ENCODE data around the gene FRMD3.

The FRMD3 gene

GRCh38 chr9:83403527-83404238 is 134.5 kb downstream of the FRMD3 start:
- Histone ChIP-seq H3K4me3 (ENCODE audit: low read length) (no peak overlapping the region), H3K36me3 (ENCODE audit: control insufficient read depth, insufficient read depth, low read length) (no peaks in the 10 kb centered on the region), H3K9me3 (ENCODE audit: control insufficient read depth, low read length) (no peaks in the 10 kb centered on the region), H3K27me3 (ENCODE audit: control insufficient read depth, insufficient read depth, low read length) (peaks cover 4% of the 10 kb centered on the region), H3K9ac (ENCODE audit: low read length) (no peak overlapping the region), H3K4me1 (ENCODE audit: control insufficient read depth, insufficient read depth, low read length) (peaks cover 5% of the 10 kb centered on the region)

DNA sequence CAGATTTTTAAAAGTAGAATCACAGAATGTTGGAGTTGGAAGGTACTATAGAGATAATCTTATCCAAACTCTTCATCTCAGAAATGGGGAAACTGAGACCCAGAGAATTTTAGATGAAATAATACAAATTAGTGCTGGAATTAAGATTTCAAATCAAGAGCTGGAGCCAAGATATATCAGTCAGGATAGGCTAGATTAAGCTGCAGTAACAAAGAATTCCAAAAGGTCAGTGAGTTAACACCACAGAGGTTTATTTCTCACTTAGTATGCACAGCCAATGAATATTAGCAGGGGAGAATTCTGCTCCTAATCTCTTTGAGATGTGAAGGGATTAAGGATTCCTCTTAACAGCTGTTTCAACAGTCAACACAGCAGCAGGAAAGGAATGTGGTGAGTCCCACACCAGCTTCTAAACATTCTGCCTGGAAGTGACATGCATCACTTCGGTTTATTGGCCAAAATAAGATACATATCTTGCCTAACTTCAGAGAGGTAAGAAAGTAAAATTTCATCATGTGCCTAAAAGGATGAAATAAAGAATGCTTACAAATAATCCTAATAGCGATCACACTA is 136.8 kb downstream of the FRMD3 start:
- H3K4me3 ChIP-seq (ENCODE audit: low read length), result no peak overlapping the region
- H3K9ac ChIP-seq (ENCODE audit: low read length), result no peak overlapping the region

DNA sequence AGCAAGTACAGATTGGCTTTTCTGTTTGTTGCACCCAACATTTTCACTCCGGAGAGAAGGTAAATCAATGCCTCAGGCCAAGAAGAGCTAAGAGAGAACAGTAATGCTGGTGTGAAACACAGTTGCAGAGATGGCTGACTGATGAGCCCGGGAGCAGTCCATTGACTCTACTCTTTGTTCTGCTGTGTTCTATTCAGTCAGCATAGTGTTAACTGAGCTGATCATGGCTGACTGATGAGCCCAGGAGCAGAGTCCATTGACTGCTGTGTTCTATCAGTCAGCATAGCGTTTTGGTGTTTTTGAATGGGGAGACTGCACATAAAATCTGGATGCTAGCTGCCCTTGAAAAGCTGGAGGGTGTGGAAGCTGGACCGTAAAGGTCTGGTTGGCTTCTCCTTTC is 141.4 kb downstream of the FRMD3 start:
- Histone ChIP-seq H3K27me3 (ENCODE audit: control insufficient read depth, insufficient read depth, low read length) (peaks cover 14% of the 10 kb centered on the region), H3K9ac (ENCODE audit: low read length) (no peak overlapping the region), H3K4me3 (ENCODE audit: low read length) (no peak overlapping the region), H3K36me3 (ENCODE audit: control insufficient read depth, insufficient read depth, low read length) (no peaks in the 10 kb centered on the region), H3K9me3 (ENCODE audit: control insufficient read depth, low read length) (no peaks in the 10 kb centered on the region), H3K4me1 (ENCODE audit: control insufficient read depth, insufficient read depth, low read length) (no peaks in the 10 kb centered on the region)

More for the DNA sequence above, 136.8 kb downstream of the FRMD3 start:
- Histone ChIP-seq H3K9me3 (ENCODE audit: control insufficient read depth, low read length) (no peaks in the 10 kb centered on the region), H3K36me3 (ENCODE audit: control insufficient read depth, insufficient read depth, low read length) (no peaks in the 10 kb centered on the region), H3K27me3 (ENCODE audit: control insufficient read depth, insufficient read depth, low read length) (peaks cover 14% of the 10 kb centered on the region), H3K4me1 (ENCODE audit: control insufficient read depth, insufficient read depth, low read length) (peaks cover 5% of the 10 kb centered on the region)

- no peaks in the 10 kb centered on the region for H3K4me1 ChIP-seq (ENCODE audit: control insufficient read depth, insufficient read depth, low read length)
- no peak overlapping the region for H3K9ac ChIP-seq (ENCODE audit: low read length)
- no peak overlapping the region for H3K4me3 ChIP-seq (ENCODE audit: low read length)
- no peaks in the 10 kb centered on the region for H3K36me3 ChIP-seq (ENCODE audit: control insufficient read depth, insufficient read depth, low read length)
- H3K27me3 ChIP-seq (ENCODE audit: control insufficient read depth, insufficient read depth, low read length), result peaks cover 11% of the 10 kb centered on the region
- no peaks in the 10 kb centered on the region for H3K9me3 ChIP-seq (ENCODE audit: control insufficient read depth, low read length)
Observed at GRCh38 chr9:83396342-83396741, 141.9 kb downstream of the FRMD3 start.

DNA sequence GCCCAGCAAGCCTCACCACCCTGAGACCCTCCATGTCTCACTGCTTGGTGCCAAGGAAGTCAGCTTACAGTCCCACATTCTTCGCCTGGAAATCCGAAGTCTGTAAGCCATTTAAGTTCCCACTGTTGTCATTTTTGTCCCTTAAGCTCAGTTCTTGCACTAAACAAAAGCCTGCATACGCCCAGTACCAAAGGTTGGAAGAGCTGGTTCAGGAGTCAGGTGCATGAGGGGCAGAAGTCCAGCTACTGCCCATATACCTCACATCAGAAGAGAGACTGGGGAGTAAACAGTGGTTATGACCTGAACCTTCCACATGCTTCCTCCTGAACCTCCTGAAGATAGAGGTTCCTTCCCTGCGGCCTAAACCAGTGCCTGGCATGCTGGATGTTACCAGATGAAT is 146.0 kb downstream of the FRMD3 start:
- no peaks in the 10 kb centered on the region for H3K36me3 ChIP-seq (ENCODE audit: control insufficient read depth, insufficient read depth, low read length)
- H3K27me3 ChIP-seq (ENCODE audit: control insufficient read depth, insufficient read depth, low read length), result peaks cover 7% of the 10 kb centered on the region
- H3K4me3 ChIP-seq (ENCODE audit: low read length), result no peak overlapping the region
- H3K4me1 ChIP-seq (ENCODE audit: control insufficient read depth, insufficient read depth, low read length), result no peaks in the 10 kb centered on the region
- no peaks in the 10 kb centered on the region for H3K9me3 ChIP-seq (ENCODE audit: control insufficient read depth, low read length)
- no peak overlapping the region for H3K9ac ChIP-seq (ENCODE audit: low read length)

DNA sequence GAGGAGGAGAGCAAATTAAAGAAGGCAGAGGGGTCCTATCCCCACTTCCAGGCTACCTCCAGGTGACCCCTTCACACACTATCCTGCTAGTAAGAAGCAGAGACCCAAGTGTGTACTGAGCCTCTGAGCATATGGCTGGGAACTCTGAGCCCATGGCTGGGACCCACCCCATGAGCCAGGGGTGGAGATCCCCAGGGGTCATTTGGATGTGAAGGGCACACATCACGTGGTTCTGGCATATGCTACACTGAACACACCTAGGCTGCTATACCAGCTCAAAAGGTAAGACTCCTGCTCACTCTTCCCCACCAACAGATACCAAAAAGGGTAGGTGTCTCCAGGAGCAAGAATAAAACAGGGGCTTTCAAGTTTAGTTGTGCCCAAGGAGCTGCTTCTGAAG is 149.9 kb downstream of the FRMD3 start:
- no peaks in the 10 kb centered on the region for H3K36me3 ChIP-seq (ENCODE audit: control insufficient read depth, insufficient read depth, low read length)
- H3K9ac ChIP-seq (ENCODE audit: low read length), result no peak overlapping the region
- no peaks in the 10 kb centered on the region for H3K27me3 ChIP-seq (ENCODE audit: control insufficient read depth, insufficient read depth, low read length)
- H3K4me3 ChIP-seq (ENCODE audit: low read length), result no peak overlapping the region
- H3K9me3 ChIP-seq (ENCODE audit: control insufficient read depth, low read length), result no peaks in the 10 kb centered on the region
- H3K4me1 ChIP-seq (ENCODE audit: control insufficient read depth, insufficient read depth, low read length), result no peaks in the 10 kb centered on the region

DNA sequence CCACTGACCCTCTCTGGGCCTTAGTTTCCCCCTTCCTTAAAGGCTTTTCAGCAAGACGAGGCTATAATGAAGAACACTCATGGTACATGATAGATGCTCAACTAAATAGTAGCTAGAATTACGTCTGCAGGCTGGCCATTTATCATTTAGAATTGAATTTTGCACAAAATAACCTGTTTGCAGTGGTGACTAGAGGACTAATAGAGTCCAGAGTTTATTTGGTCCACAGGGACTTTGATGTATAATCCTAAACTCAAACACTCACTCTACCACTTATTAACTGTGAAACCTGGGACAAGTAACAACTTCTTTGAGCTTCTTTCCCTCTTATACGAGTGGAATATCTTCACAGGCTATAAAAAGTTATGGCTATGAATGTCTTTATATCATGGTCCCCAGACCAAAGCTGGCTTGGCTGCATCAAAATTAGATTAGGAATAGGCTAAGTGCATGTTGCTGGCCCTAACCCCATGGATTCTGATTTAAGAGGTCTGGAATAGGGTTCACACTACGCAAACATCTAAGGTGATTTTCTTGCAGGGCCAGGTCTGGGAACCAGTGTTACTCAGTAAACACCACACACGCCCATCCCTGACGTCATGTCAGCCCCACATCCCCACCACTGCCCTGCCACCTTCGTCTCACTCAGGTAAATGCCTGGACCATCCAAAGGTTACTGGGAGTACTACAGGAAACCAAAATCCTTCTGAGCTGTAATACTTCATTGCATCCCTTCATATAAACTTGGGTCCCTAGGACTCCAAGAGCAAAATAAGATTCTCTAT is 150.6 kb downstream of the FRMD3 start:
- H3K36me3 ChIP-seq (ENCODE audit: control insufficient read depth, insufficient read depth, low read length), result no peaks in the 10 kb centered on the region
- no peaks in the 10 kb centered on the region for H3K4me1 ChIP-seq (ENCODE audit: control insufficient read depth, insufficient read depth, low read length)
- no peaks in the 10 kb centered on the region for H3K9me3 ChIP-seq (ENCODE audit: control insufficient read depth, low read length)
- no peak overlapping the region for H3K4me3 ChIP-seq (ENCODE audit: low read length)
- no peak overlapping the region for H3K9ac ChIP-seq (ENCODE audit: low read length)
- H3K27me3 ChIP-seq (ENCODE audit: control insufficient read depth, insufficient read depth, low read length), result no peaks in the 10 kb centered on the region

DNA sequence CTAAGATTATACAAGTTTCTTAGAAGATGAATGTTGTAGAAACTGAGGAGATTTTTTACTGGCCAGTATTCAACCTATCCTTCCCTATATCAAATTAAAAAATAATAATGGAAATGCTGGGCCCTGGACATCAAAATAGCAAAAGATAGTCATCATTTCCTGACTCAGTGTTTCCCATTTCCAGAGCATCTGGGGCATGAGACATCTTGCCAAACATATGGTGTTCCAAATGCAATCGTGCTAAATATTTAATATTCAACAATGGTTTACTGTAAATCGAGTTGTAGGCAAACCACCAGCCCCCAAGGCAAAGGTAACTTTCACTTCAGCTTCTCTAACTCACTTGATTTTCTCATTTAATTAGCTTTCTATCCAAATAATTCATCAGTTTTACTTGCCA is 152.9 kb downstream of the FRMD3 start:
- Histone ChIP-seq H3K4me1 (ENCODE audit: control insufficient read depth, insufficient read depth, low read length) (no peaks in the 10 kb centered on the region), H3K36me3 (ENCODE audit: control insufficient read depth, insufficient read depth, low read length) (no peaks in the 10 kb centered on the region), H3K27me3 (ENCODE audit: control insufficient read depth, insufficient read depth, low read length) (no peaks in the 10 kb centered on the region), H3K9ac (ENCODE audit: low read length) (no peak overlapping the region), H3K4me3 (ENCODE audit: low read length) (no peak overlapping the region), H3K9me3 (ENCODE audit: control insufficient read depth, low read length) (no peaks in the 10 kb centered on the region)

DNA sequence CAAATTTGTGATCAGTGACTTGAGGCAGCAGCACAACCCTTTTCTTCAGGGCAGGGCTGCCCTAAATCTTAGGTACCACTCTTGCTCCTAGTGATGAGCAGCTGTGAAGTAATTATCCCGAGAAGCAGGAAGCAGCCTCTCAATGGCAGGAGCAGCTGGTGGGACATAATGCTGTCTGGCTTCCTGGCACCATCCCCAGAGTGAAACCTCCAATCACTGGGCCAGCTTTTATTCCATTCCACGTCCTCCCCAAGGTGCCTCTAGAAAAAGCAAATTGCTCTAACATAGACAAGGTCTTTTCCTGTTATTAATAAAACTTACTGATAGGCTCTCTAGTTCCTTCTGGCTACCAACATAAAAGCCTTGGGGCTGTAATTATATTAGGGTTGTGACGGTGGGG is 154.0 kb downstream of the FRMD3 start:
- Histone ChIP-seq H3K27me3 (ENCODE audit: control insufficient read depth, insufficient read depth, low read length) (no peaks in the 10 kb centered on the region), H3K9ac (ENCODE audit: low read length) (no peak overlapping the region), H3K4me1 (ENCODE audit: control insufficient read depth, insufficient read depth, low read length) (no peaks in the 10 kb centered on the region), H3K4me3 (ENCODE audit: low read length) (no peak overlapping the region), H3K9me3 (ENCODE audit: control insufficient read depth, low read length) (no peaks in the 10 kb centered on the region), H3K36me3 (ENCODE audit: control insufficient read depth, insufficient read depth, low read length) (no peaks in the 10 kb centered on the region)

DNA sequence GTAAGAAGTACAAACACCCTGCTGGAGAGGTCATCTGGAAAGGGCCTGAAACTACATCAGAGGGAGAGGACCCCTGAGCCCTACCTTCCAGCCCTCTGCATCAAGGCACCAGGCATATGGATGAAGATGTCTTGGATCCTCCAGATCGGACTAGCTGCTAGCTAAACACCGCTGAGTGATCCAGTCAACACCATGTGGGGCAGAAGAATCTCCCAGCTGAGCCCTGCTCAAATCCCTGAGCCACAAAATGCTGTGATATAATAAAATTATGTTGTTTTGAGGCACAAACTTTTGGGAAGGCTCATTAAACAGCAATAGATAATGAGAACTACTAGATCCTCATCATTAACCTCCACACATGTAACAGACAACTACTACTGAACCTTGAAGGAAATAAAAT is 155.2 kb downstream of the FRMD3 start:
- Histone ChIP-seq H3K9me3 (ENCODE audit: control insufficient read depth, low read length) (no peaks in the 10 kb centered on the region), H3K27me3 (ENCODE audit: control insufficient read depth, insufficient read depth, low read length) (no peaks in the 10 kb centered on the region), H3K4me1 (ENCODE audit: control insufficient read depth, insufficient read depth, low read length) (no peaks in the 10 kb centered on the region), H3K4me3 (ENCODE audit: low read length) (no peak overlapping the region), H3K9ac (ENCODE audit: low read length) (no peak overlapping the region), H3K36me3 (ENCODE audit: control insufficient read depth, insufficient read depth, low read length) (no peaks in the 10 kb centered on the region)

DNA sequence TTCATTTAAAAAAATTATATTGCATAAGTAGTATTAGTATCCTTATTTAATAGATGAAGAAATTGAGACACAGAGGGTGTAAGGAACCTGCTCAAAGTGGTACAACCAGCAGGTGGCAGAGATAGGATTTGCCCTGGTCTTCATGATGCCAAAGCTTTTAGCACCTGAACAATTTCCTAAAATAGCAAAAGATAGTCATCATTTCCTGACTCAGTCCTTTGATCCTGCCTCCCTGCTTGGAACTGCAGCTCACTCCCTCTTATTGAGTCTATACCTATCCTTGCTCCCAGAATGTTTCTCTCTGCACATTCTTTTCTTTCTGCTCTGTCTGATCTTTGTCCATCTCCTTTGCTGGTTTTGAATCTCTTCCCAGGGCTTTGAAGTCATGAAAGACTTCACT is 155.8 kb downstream of the FRMD3 start:
- H3K4me3 ChIP-seq (ENCODE audit: low read length), result no peak overlapping the region
- no peaks in the 10 kb centered on the region for H3K27me3 ChIP-seq (ENCODE audit: control insufficient read depth, insufficient read depth, low read length)
- H3K4me1 ChIP-seq (ENCODE audit: control insufficient read depth, insufficient read depth, low read length), result no peaks in the 10 kb centered on the region
- no peak overlapping the region for H3K9ac ChIP-seq (ENCODE audit: low read length)
- H3K36me3 ChIP-seq (ENCODE audit: control insufficient read depth, insufficient read depth, low read length), result no peaks in the 10 kb centered on the region
- no peaks in the 10 kb centered on the region for H3K9me3 ChIP-seq (ENCODE audit: control insufficient read depth, low read length)

DNA sequence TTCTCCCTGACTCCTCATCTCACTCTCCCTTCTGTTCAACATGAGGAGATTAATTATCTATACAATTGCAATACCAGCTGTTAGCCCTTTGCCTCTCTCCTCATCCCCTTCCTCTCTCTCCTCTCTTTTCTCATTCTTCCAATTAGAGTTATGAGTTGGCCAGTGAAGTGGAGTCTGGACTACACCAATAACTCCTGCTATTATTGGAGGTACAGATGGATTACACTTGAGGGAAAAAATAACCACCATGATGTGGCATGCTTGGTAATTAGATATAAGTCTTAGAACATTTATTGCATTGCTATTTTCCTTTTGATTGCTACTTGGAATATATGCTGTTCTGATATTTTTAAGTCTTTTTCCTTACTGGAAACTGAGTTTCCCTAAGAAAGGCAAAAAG is 159.2 kb downstream of the FRMD3 start:
- no peak overlapping the region for H3K4me3 ChIP-seq (ENCODE audit: low read length)
- no peaks in the 10 kb centered on the region for H3K27me3 ChIP-seq (ENCODE audit: control insufficient read depth, insufficient read depth, low read length)
- H3K4me1 ChIP-seq (ENCODE audit: control insufficient read depth, insufficient read depth, low read length), result no peaks in the 10 kb centered on the region
- H3K9me3 ChIP-seq (ENCODE audit: control insufficient read depth, low read length), result no peaks in the 10 kb centered on the region
- no peaks in the 10 kb centered on the region for H3K36me3 ChIP-seq (ENCODE audit: control insufficient read depth, insufficient read depth, low read length)
- no peak overlapping the region for H3K9ac ChIP-seq (ENCODE audit: low read length)

Measured in mucosa of stomach (tissue), 1 donor.